Thyroid gland (tissue), 4 donors: ENCODE results near the gene RUNX2. TPM values are rescaled to one million over a fixed set of nuclear protein-coding genes. Genes with fewer than 3 reads are reported as not detected.

Source experiments
- DNase-seq, 2 donors: peaks; one replicate each; pipeline ENCODE4 v3.0.0-alpha.2; 2019
- H3K27ac ChIP-seq, 3 donors: fragments of 200-600 bp; sonication (generic); 1 replicate in 2 of 3; 2 replicates in 1 of 3; pipeline ENCODE4 v1.5.1; 2016 to 2019; ENCODE audit warnings: mild to moderate bottlenecking in 1 of 3, moderate library complexity in 1 of 3
- H3K27me3 ChIP-seq: fragments of 200-600 bp; sonication (generic); one replicate; pipeline ENCODE4 v1.5.1; 2019
- H3K36me3 ChIP-seq, 2 donors: fragments of 200-600 bp; sonication (generic); one replicate each; pipeline ENCODE4 v1.5.1; 2016 to 2019
- H3K4me1 ChIP-seq, 2 donors: fragments of 200-600 bp; sonication (generic); one replicate each; pipeline ENCODE4 v1.5.1; 2017 to 2019
- H3K4me3 ChIP-seq, 3 donors: fragments of 200-600 bp; sonication (generic); replicated peaks in 1 of 3; 1 replicate in 2 of 3; 2 replicates in 1 of 3; pipeline ENCODE4 v1.5.1; 2016; ENCODE audit warnings: mild to moderate bottlenecking in 1 of 3
- H3K9me3 ChIP-seq: fragments of 200-600 bp; sonication (generic); one replicate; pipeline ENCODE4 v1.5.1; 2017
- POLR2A ChIP-seq, 2 donors: fragments of 450-650 bp; IDR thresholded peaks; one replicate each; pipeline ENCODE4 v1.6.1; 2017; ENCODE audit warnings: antibody characterized with exemption in 2 of 2, mild to moderate bottlenecking in 2 of 2, moderate library complexity in 1 of 2
- WGBS, 2 donors: methylation state at CpG; one replicate each; pipeline ENCODE4 v1.1.5; 2017; 5-methylcytosine and 5-hydroxymethylcytosine counted together
- intact Hi-C: fragments of 100-400 bp; cut with DNase I; formaldehyde crosslinking; loops from one replicate; pipeline ENCODE4 v1.15.1; 2023
- total RNA-seq, 4 donors: library from RNA; depleted of rRNA; stranded (reverse); fragments of >200 nt; gene quantifications; one replicate each; pipeline ENCODE4 v1.2.3, GENCODE V29; 2016
- TF ChIP-seq, protein P1 (sequence below), 6 experiments: fragments of 200-600 bp in 3 of 6; fragments of 450-650 bp in 3 of 6; sonication (generic) in 3 of 6; IDR thresholded peaks; one replicate each; pipeline ENCODE4 v1.5.1; 2016 to 2019; ENCODE audit warnings: antibody characterized with exemption in 6 of 6, mild to moderate bottlenecking in 2 of 6, inconsistent platforms in 1 of 6, moderate library complexity in 1 of 6

Gene RUNX2
- total RNA-seq, 4 donors from 2014 or later: 1.6 to 4.2 (median 2.7) TPM

GRCh38 chr6:45709781-45710220, 381.7 kb downstream of the RUNX2 start:
- intact Hi-C loops: loop anchor here (10.0 kb wide), 2 partner anchors 285 to 1235 kb away; no protein-coding TSS in a partner anchor
- Histone ChIP-seq H3K27ac (no peak overlapping the region), H3K27me3 (no peaks in the 10 kb centered on the region), H3K9me3 (no peaks in the 10 kb centered on the region), H3K4me3 (no peak overlapping the region), H3K4me1 (no peaks in the 10 kb centered on the region), H3K36me3 (no peaks in the 10 kb centered on the region)
- no peak for TF ChIP-seq POLR2A (IDR thresholded peaks at IDR 0.05)
- TF ChIP-seq, protein P1, sequence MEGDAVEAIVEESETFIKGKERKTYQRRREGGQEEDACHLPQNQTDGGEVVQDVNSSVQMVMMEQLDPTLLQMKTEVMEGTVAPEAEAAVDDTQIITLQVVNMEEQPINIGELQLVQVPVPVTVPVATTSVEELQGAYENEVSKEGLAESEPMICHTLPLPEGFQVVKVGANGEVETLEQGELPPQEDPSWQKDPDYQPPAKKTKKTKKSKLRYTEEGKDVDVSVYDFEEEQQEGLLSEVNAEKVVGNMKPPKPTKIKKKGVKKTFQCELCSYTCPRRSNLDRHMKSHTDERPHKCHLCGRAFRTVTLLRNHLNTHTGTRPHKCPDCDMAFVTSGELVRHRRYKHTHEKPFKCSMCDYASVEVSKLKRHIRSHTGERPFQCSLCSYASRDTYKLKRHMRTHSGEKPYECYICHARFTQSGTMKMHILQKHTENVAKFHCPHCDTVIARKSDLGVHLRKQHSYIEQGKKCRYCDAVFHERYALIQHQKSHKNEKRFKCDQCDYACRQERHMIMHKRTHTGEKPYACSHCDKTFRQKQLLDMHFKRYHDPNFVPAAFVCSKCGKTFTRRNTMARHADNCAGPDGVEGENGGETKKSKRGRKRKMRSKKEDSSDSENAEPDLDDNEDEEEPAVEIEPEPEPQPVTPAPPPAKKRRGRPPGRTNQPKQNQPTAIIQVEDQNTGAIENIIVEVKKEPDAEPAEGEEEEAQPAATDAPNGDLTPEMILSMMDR (IDR thresholded peaks at IDR 0.05): no peak
- DNase-seq: no peak
- WGBS, 2 donors: 87 to 92% methylated on average over 6 of the region's 6 CpGs

- WGBS, 2 donors: 78 to 83% methylated on average over 5 of the region's 5 CpGs
- intact Hi-C loops: loop anchor here (10.0 kb wide), 2 partner anchors 286 to 1236 kb away; no protein-coding TSS in a partner anchor
- no peak for TF ChIP-seq POLR2A (IDR thresholded peaks at IDR 0.05)
- TF ChIP-seq, protein P1 (IDR thresholded peaks at IDR 0.05): no peak
- Histone ChIP-seq H3K36me3 (no peaks in the 10 kb centered on the region), H3K27ac (no peak overlapping the region), H3K9me3 (no peaks in the 10 kb centered on the region), H3K27me3 (no peaks in the 10 kb centered on the region), H3K4me3 (no peak overlapping the region), H3K4me1 (no peaks in the 10 kb centered on the region)
- no peak for DNase-seq
These were observed 382.2 kb downstream of the RUNX2 start for GRCh38 chr6:45710304-45710821.

DNA sequence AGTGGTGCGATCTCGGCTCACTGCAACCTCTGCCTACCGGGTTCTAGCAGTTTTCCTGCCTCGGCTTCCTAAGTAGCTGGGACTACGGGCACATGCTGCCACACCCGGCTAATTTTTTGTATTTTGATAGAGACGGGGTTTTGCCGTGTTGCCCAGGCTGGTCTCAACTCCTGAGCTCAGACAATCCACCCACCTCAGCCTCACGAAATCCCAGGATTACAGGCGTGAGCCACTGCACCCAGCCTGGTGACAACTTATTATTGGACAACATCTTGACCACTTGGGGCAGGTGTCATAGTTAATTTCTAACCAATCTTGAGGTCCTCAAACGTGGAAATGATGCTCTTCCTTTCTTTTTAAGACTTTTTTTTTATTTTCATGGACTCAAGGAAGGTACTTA, 383.9 kb downstream of the RUNX2 start:
- H3K36me3 ChIP-seq: no peaks in the 10 kb centered on the region

DNA sequence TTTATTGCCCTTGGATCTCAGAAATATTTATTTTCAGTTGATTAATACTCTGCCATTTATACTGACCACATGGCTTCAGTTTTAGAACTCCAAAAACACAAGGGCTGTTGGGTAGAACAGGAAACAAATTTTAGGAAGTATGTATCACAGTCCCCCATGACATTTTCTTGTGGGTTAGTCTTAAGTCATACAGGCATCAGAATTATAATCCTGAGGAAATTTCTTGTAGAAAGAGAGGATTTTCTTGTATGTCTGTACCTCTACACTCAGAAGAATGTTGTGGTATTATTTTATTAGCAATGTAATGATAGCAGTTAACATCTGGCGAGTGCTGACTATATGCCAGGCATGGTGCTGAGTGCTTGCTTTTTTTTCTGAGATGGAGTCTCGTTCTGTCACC, 384.7 kb downstream of the RUNX2 start:
- no peaks in the 10 kb centered on the region for H3K9me3 ChIP-seq
- H3K4me1 ChIP-seq: no peaks in the 10 kb centered on the region
- no peak overlapping the region for H3K4me3 ChIP-seq
- H3K27ac ChIP-seq: no peak overlapping the region
- intact Hi-C loops: loop anchor here (10.0 kb wide), 2 partner anchors 288 to 1238 kb away; no protein-coding TSS in a partner anchor
- no peaks in the 10 kb centered on the region for H3K27me3 ChIP-seq
- DNase-seq: no peak
- no peak for TF ChIP-seq POLR2A (IDR thresholded peaks at IDR 0.05)
- TF ChIP-seq, protein P1 (IDR thresholded peaks at IDR 0.05): no peak
- WGBS, 2 donors: 89 to 91% methylated on average over 2 of the region's 2 CpGs
- no peaks in the 10 kb centered on the region for H3K36me3 ChIP-seq

More for the DNA sequence above, 383.9 kb downstream of the RUNX2 start:
- intact Hi-C loops: loop anchor here (10.0 kb wide), 2 partner anchors 287 to 1237 kb away; no protein-coding TSS in a partner anchor
- Histone ChIP-seq H3K27me3 (no peaks in the 10 kb centered on the region), H3K9me3 (no peaks in the 10 kb centered on the region), H3K4me1 (no peaks in the 10 kb centered on the region), H3K4me3 (no peak overlapping the region), H3K27ac (no peak overlapping the region)
- no peak for DNase-seq
- 92 to 94% methylated on average over 11 of the region's 11 CpGs for WGBS, 2 donors
- TF ChIP-seq, protein P1 (IDR thresholded peaks at IDR 0.05): no peak
- TF ChIP-seq POLR2A (IDR thresholded peaks at IDR 0.05): no peak

Other genes with a start within 250 kb of the RUNX2 start
- gene SUPT3H, start 49.6 kb downstream of the RUNX2 start, total RNA-seq: 10 to 100 TPM in 3 of 4 donors, 1 to 10 TPM in 1; 9.8 to 21.6 (median 11.1) TPM